ENCODE results near the gene MTUS2. TPM values are rescaled to one million over a fixed set of nuclear protein-coding genes. Genes with fewer than 3 reads are reported as not detected.

The MTUS2 gene
- total RNA-seq, 1 donor from 2014 or later: 0.41 TPM

- intact Hi-C loops (cut with DNase I): no loop called here
- no peaks in the 10 kb centered on the region for H3K27me3 ChIP-seq
- no peak overlapping the region for H3K27ac ChIP-seq
- ATAC-seq (no peak), DNase-seq (no peak)
- H3K9me3 ChIP-seq: no peaks in the 10 kb centered on the region
- H3K4me3 ChIP-seq: no peak overlapping the region
- H3K36me3 ChIP-seq: peaks cover under 1% of the 10 kb centered on the region
- no peak for TF ChIP-seq CTCF (IDR thresholded peaks at IDR 0.05)
- no peaks in the 10 kb centered on the region for H3K4me1 ChIP-seq
These were observed 720.2 kb downstream of the MTUS2 start for GRCh38 chr13:29540334-29540733.

- intact Hi-C loops (cut with DNase I): no loop called here
These were observed 720.7 kb downstream of the MTUS2 start for GRCh38 chr13:29540799-29541198.

GRCh38 chr13:29541400-29541799 lies 721.3 kb downstream of the MTUS2 start:
- no peaks in the 10 kb centered on the region for H3K36me3 ChIP-seq
- H3K4me1 ChIP-seq: no peaks in the 10 kb centered on the region
- intact Hi-C loops (cut with DNase I): no loop called here
- no peak for TF ChIP-seq CTCF (IDR thresholded peaks at IDR 0.05)
- ATAC-seq: no peak
- no peaks in the 10 kb centered on the region for H3K9me3 ChIP-seq
- H3K27ac ChIP-seq: no peak overlapping the region
- H3K4me3 ChIP-seq: no peak overlapping the region
- H3K27me3 ChIP-seq: no peaks in the 10 kb centered on the region
- no peak for DNase-seq

More at GRCh38 chr13:29540799-29541198, 720.7 kb downstream of the MTUS2 start:
- DNase-seq (no peak), ATAC-seq (no peak)
- no peaks in the 10 kb centered on the region for H3K4me1 ChIP-seq
- H3K36me3 ChIP-seq: no peaks in the 10 kb centered on the region
- no peak overlapping the region for H3K4me3 ChIP-seq
- no peak overlapping the region for H3K27ac ChIP-seq
- no peak for TF ChIP-seq CTCF (IDR thresholded peaks at IDR 0.05)
- H3K27me3 ChIP-seq: no peaks in the 10 kb centered on the region
- H3K9me3 ChIP-seq: no peaks in the 10 kb centered on the region

GRCh38 chr13:29542381-29542780 lies 722.2 kb downstream of the MTUS2 start:
- Histone ChIP-seq H3K36me3 (no peaks in the 10 kb centered on the region), H3K27me3 (no peaks in the 10 kb centered on the region), H3K4me1 (no peaks in the 10 kb centered on the region), H3K27ac (no peak overlapping the region), H3K4me3 (no peak overlapping the region), H3K9me3 (no peaks in the 10 kb centered on the region)
- DNase-seq (no peak), ATAC-seq (no peak)
- no peak for TF ChIP-seq CTCF (IDR thresholded peaks at IDR 0.05)
- intact Hi-C loops (cut with DNase I): no loop called here

GRCh38 chr13:29543230-29544215 lies 723.4 kb downstream of the MTUS2 start:
- H3K27ac ChIP-seq: no peak overlapping the region
- ATAC-seq (no peak), DNase-seq (no peak)
- no peaks in the 10 kb centered on the region for H3K9me3 ChIP-seq
- no peaks in the 10 kb centered on the region for H3K27me3 ChIP-seq
- intact Hi-C loops (cut with DNase I): no loop called here
- H3K36me3 ChIP-seq: no peaks in the 10 kb centered on the region
- H3K4me1 ChIP-seq: no peaks in the 10 kb centered on the region
- no peak for TF ChIP-seq CTCF (IDR thresholded peaks at IDR 0.05)
- H3K4me3 ChIP-seq: no peak overlapping the region
